Muscle of leg (tissue), 11 donors: ENCODE data around the gene SWAP70. TPM values are rescaled to one million over a fixed set of nuclear protein-coding genes. Genes with fewer than 3 reads are reported as not detected.

Source experiments
- DNase-seq: peaks from one replicate; pipeline ENCODE4 v3.0.0; 2013
- H3K27ac ChIP-seq: one replicate; pipeline ENCODE4 v1.5.1; 2013; ENCODE audit warnings: mild to moderate bottlenecking, low read length, control low read depth
- H3K27me3 ChIP-seq: one replicate; pipeline ENCODE4 v1.6.1; 2013; ENCODE audit warnings: low read length; ENCODE audit not compliant: control insufficient read depth, insufficient read depth
- H3K36me3 ChIP-seq: one replicate; pipeline ENCODE4 v1.6.1; 2013; ENCODE audit warnings: low read length; ENCODE audit not compliant: control insufficient read depth, insufficient read depth
- H3K4me1 ChIP-seq: one replicate; pipeline ENCODE4 v1.6.1; 2013; ENCODE audit warnings: low read length; ENCODE audit not compliant: control insufficient read depth, insufficient read depth
- H3K4me3 ChIP-seq: one replicate; pipeline ENCODE4 v1.5.1; 2013; ENCODE audit warnings: low read length, control low read depth
- H3K9me3 ChIP-seq: replicated peaks from 2 replicates; pipeline ENCODE4 v1.6.1; 2013; ENCODE audit warnings: low read depth, low read length; ENCODE audit not compliant: control insufficient read depth
- WGBS: methylation state at CpG from one replicate; pipeline ENCODE4 v1.1.5; 2013; ENCODE audit warnings: missing lambda C conversion rate; ENCODE audit not compliant: insufficient coverage; 5-methylcytosine and 5-hydroxymethylcytosine counted together
- polyA plus RNA-seq, 8 donors: library from polyadenylated mRNA; unstranded; fragments of 120-200 nt; gene quantifications; one replicate each; pipeline versions ENCODE4 v1.2.1 to v1.2.3, GENCODE V29; 2013; ENCODE audit warnings: inconsistent platforms in 1 of 8, low replicate concordance in 1 of 8; ENCODE audit not compliant: insufficient read length in 8 of 8, insufficient read depth in 1 of 8
- total RNA-seq: library from RNA; stranded (reverse); fragments of 120-200 nt; gene quantifications from one replicate; pipeline ENCODE4 v1.2.4, GENCODE V29; 2013

SWAP70 gene
- total and polyA plus RNA-seq, 9 donors: 9.1 to 18.5 (median 12.4) TPM

GRCh38 chr11:9777066-9777465 is 113.2 kb downstream of the SWAP70 start:
- H3K27ac ChIP-seq: no peak overlapping the region
- DNase-seq: no peak
- peaks cover 25% of the 10 kb centered on the region for H3K36me3 ChIP-seq
- no CpG with 5 or more reads among the region's 2 CpGs for WGBS
- H3K4me3 ChIP-seq: no peak overlapping the region
- no peaks in the 10 kb centered on the region for H3K9me3 ChIP-seq
- H3K4me1 ChIP-seq: peaks cover 7% of the 10 kb centered on the region
- no peaks in the 10 kb centered on the region for H3K27me3 ChIP-seq

DNA sequence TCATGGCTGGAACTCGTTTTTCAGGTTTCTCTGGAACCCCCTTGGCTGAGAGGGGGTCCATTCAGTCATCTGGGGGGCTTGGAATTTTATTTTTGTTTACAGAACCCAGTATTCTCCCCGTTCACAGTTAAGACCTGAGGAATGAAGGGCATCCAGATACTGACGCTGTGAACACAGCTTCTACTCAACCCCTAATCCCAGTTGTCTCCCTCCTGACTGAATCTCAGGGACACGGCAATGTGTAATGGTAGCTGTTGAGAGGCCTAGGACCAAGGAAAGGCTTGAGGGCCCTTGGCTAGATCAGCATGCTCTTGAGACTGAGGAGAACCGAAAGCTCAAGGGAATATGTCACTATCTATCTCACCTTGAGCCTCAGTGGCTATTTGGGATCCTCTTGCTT is 113.6 kb downstream of the SWAP70 start:
- no peaks in the 10 kb centered on the region for H3K27me3 ChIP-seq
- H3K36me3 ChIP-seq: peaks cover 25% of the 10 kb centered on the region
- H3K4me3 ChIP-seq: no peak overlapping the region
- no peak for DNase-seq
- H3K4me1 ChIP-seq: peaks cover 3% of the 10 kb centered on the region
- no peaks in the 10 kb centered on the region for H3K9me3 ChIP-seq
- WGBS: 100% methylated on average over 1 of the region's 5 CpGs
- H3K27ac ChIP-seq: no peak overlapping the region

GRCh38 chr11:9780929-9781328 is 117.1 kb downstream of the SWAP70 start:
- WGBS: 88% methylated on average over 1 of the region's 4 CpGs
- DNase-seq: no peak
- Histone ChIP-seq H3K9me3 (no peaks in the 10 kb centered on the region), H3K36me3 (peaks cover 40% of the 10 kb centered on the region), H3K4me1 (peaks cover 2% of the 10 kb centered on the region), H3K27ac (no peak overlapping the region), H3K4me3 (no peak overlapping the region), H3K27me3 (no peaks in the 10 kb centered on the region)

DNA sequence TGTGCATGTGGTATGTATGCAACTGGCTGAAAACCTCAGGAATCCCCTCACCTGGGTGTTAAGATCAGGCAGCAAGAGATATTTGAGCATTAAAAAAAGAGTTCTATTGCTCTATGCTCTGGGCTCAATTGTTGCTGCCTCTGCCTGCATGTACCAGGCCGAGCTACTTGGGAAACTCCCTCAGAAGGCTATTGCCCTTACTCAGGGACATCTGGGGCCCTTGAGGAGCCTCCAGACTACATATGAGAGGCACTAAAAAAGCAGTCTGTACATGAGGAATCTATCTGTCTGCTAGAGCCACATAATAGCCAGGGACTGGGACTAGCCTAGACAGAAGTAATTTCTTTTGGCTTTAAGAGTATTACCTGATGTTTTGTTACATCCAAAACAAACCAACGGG is 120.1 kb downstream of the SWAP70 start:
- Histone ChIP-seq H3K36me3 (peaks cover 60% of the 10 kb centered on the region), H3K4me1 (peaks cover 13% of the 10 kb centered on the region), H3K27ac (no peak overlapping the region), H3K9me3 (no peaks in the 10 kb centered on the region), H3K27me3 (no peaks in the 10 kb centered on the region), H3K4me3 (no peak overlapping the region)
- DNase-seq: no peak
- WGBS: no CpG with 5 or more reads among the region's 2 CpGs

DNA sequence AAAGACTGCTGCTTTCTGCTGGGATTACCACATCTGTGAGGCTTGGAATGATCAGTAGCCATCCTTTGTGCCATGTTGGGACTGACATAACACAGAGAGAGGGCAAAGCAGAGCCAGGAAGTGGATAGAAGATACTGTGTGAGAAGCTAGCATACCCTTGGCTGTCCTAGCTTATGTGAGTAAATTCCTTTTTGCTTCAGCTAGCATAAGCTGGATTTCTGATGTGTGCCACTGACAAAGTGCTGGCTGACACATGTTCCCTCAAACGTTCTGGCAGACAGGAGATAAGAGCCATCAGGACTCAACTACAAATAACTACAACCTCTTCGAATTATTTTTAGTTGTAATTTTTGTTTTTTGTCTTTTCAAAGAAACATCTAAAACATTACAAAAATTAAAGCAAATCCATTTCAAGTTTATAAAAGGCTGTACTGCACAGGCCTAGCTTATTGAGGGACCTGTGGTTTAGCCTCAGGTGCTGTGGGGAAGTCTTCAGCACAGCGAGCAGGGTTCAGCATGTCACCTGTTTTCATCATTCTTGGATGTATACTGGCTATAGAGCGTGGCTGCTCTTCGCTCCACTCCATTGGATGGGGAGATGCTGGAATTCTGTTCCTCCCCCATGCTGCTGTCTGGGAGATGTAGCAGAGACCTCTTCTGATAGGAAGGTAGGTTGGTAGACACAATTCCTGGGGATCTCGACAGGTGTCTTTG is 120.9 kb downstream of the SWAP70 start:
- peaks cover 57% of the 10 kb centered on the region for H3K36me3 ChIP-seq
- peaks cover 13% of the 10 kb centered on the region for H3K4me1 ChIP-seq
- 88% methylated on average over 1 of the region's 6 CpGs for WGBS
- DNase-seq: no peak
- no peaks in the 10 kb centered on the region for H3K9me3 ChIP-seq
- no peak overlapping the region for H3K4me3 ChIP-seq
- no peak overlapping the region for H3K27ac ChIP-seq
- no peaks in the 10 kb centered on the region for H3K27me3 ChIP-seq

- peaks cover 48% of the 10 kb centered on the region for H3K36me3 ChIP-seq
- 100% methylated on average over 3 of the region's 5 CpGs for WGBS
- peaks cover 13% of the 10 kb centered on the region for H3K4me1 ChIP-seq
- H3K9me3 ChIP-seq: no peaks in the 10 kb centered on the region
- no peak overlapping the region for H3K27ac ChIP-seq
- DNase-seq: no peak
- no peak overlapping the region for H3K4me3 ChIP-seq
- H3K27me3 ChIP-seq: no peaks in the 10 kb centered on the region
Observed at GRCh38 chr11:9787260-9787659, 123.4 kb downstream of the SWAP70 start.

DNA sequence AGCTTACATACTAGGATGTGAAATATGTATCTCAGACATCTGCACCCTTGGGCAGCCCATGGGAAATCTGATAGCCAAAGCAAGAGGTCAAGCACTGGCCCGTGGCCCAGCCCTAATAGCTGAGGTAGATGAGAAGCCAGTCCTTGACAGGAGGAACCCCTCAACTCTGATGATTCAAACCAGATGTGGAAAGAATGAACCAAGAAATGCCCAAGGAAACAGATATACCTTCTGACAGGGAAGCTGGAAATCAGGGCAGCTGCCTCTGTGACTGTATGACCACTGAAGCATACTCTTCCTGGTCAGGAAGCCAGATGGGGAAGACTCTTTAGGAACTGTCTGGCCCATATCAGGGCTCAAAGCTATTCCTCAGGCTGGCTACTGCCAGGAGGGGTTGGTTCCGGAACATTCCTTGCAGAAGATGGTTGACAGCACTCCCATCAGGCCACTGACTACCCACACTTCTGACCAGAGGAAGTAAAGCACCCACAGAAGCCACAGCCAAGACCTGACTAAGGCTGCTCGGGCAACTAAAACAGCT is 124.2 kb downstream of the SWAP70 start:
- Histone ChIP-seq H3K4me3 (no peak overlapping the region), H3K27me3 (no peaks in the 10 kb centered on the region), H3K4me1 (peaks cover 13% of the 10 kb centered on the region), H3K9me3 (no peaks in the 10 kb centered on the region), H3K36me3 (peaks cover 48% of the 10 kb centered on the region), H3K27ac (no peak overlapping the region)
- peak; percentile 44 for DNase-seq
- 11% methylated on average over 1 of the region's 3 CpGs for WGBS

- peaks cover 34% of the 10 kb centered on the region for H3K36me3 ChIP-seq
- 80% methylated on average over 2 of the region's 3 CpGs for WGBS
Observed at GRCh38 chr11:9789910-9790309, 126.0 kb downstream of the SWAP70 start.

GRCh38 chr11:9790703-9791102 is 126.8 kb downstream of the SWAP70 start:
- DNase-seq: peak; percentile 35
- Histone ChIP-seq H3K4me1 (peaks cover 11% of the 10 kb centered on the region), H3K9me3 (no peaks in the 10 kb centered on the region), H3K27ac (no peak overlapping the region), H3K36me3 (peaks cover 32% of the 10 kb centered on the region), H3K4me3 (no peak overlapping the region), H3K27me3 (no peaks in the 10 kb centered on the region)
- 40% methylated on average over 1 of the region's 3 CpGs for WGBS

More at GRCh38 chr11:9789910-9790309, 126.0 kb downstream of the SWAP70 start:
- Histone ChIP-seq H3K27me3 (no peaks in the 10 kb centered on the region), H3K27ac (no peak overlapping the region), H3K4me3 (no peak overlapping the region), H3K9me3 (no peaks in the 10 kb centered on the region), H3K4me1 (peaks cover 13% of the 10 kb centered on the region)
- DNase-seq: no peak

- no peak overlapping the region for H3K27ac ChIP-seq
- H3K9me3 ChIP-seq: no peaks in the 10 kb centered on the region
- no peaks in the 10 kb centered on the region for H3K27me3 ChIP-seq
- DNase-seq: no peak
- H3K36me3 ChIP-seq: peaks cover 7% of the 10 kb centered on the region
- H3K4me1 ChIP-seq: no peaks in the 10 kb centered on the region
- H3K4me3 ChIP-seq: no peak overlapping the region
Observed at GRCh38 chr11:9796266-9796665, 132.4 kb downstream of the SWAP70 start.
